HepG2 (cell line): ENCODE data around the gene CA9. TPM values are rescaled to one million over a fixed set of nuclear protein-coding genes. Genes with fewer than 3 reads are reported as not detected.

Source experiments
- AGO1 ChIP-seq: fragments of 200-400 bp; formaldehyde crosslinking; IDR thresholded peaks from 2 replicates; pipeline ENCODE4 v1.6.1; 2017; ENCODE audit warnings: mild to moderate bottlenecking, low read depth, low read length, moderate library complexity; ENCODE audit not compliant: poor library complexity, severe bottlenecking
- ATF7-NPFF ChIP-seq: sonication (generic); formaldehyde crosslinking; IDR thresholded peaks from 2 replicates; pipeline ENCODE4 v1.8.1; 2023; ENCODE audit warnings: mild to moderate bottlenecking, low read depth, missing genetic modification reagents, moderate library complexity
- FOXK1 ChIP-seq: sonication (generic); formaldehyde crosslinking; IDR thresholded peaks from 2 replicates; pipeline ENCODE4 v1.4.0; 2020; ENCODE audit warnings: low read depth, missing genetic modification reagents, borderline replicate concordance
- HHEX ChIP-seq: IDR thresholded peaks from 2 replicates; pipeline ENCODE4 v1.6.1; 2016; ENCODE audit warnings: control low read depth
- KDM1A ChIP-seq: IDR thresholded peaks from 2 replicates; pipeline ENCODE4 v1.6.1; 2016; ENCODE audit warnings: missing compliant biosample characterization
- KLF13 ChIP-seq: sonication (generic); formaldehyde crosslinking; IDR thresholded peaks from 2 replicates; pipeline ENCODE4 v1.4.0; 2020; ENCODE audit warnings: mild to moderate bottlenecking, missing genetic modification reagents
- MED1 ChIP-seq: sonication (generic); formaldehyde crosslinking; IDR thresholded peaks from 2 replicates; pipeline ENCODE4 v1.4.0; 2020; ENCODE audit warnings: missing genetic modification reagents
- NBN ChIP-seq: fragments of 450-650 bp; conservative IDR thresholded peaks from 2 replicates; pipeline ENCODE4 v1.6.1; 2017
- ZFX ChIP-seq: sonication (generic); formaldehyde crosslinking; IDR thresholded peaks from 2 replicates; pipeline ENCODE4 v1.4.0; 2020; ENCODE audit warnings: mild to moderate bottlenecking, low read depth, missing genetic modification reagents, moderate library complexity
- ZNF264 ChIP-seq: sonication (generic); formaldehyde crosslinking; IDR thresholded peaks from 2 replicates; pipeline ENCODE4 v1.4.0; 2020; ENCODE audit warnings: missing genetic modification reagents
- ZNF460 ChIP-seq: sonication (generic); formaldehyde crosslinking; IDR thresholded peaks from 2 replicates; pipeline ENCODE4 v1.5.1; 2020; ENCODE audit warnings: missing genetic modification reagents, mild to moderate bottlenecking, borderline replicate concordance
- ZNF569 ChIP-seq: sonication (generic); formaldehyde crosslinking; IDR thresholded peaks from 2 replicates; pipeline ENCODE4 v1.5.0; 2020; ENCODE audit warnings: mild to moderate bottlenecking, missing genetic modification reagents, moderate library complexity, borderline replicate concordance
- ZNF839 ChIP-seq: sonication (generic); formaldehyde crosslinking; IDR thresholded peaks from 2 replicates; pipeline ENCODE4 v1.4.0; 2020; ENCODE audit warnings: missing genetic modification reagents, mild to moderate bottlenecking, borderline replicate concordance
- polyA plus RNA-seq, 8 experiments: library from polyadenylated mRNA; depleted of rRNA in 3 of 8; stranded (reverse) in 7 of 8; unstranded in 1 of 8; fragments of >200 nt; fragmentation: Illumina TruSeq in 4 of 8; extraction: Trizol in 4 of 8; gene quantifications; 2 replicates each; pipeline versions ENCODE4 v1.2.1 to v1.2.3, GENCODE V29; 2011 to 2016; ENCODE audit warnings: low read depth in 4 of 8, missing spikeins in 1 of 8, mixed read lengths in 1 of 8; ENCODE audit not compliant: insufficient read depth in 1 of 8
- total RNA-seq, 5 experiments: library from RNA; depleted of rRNA; stranded (reverse); fragments of >200 nt; fragmentation: Illumina TruSeq; extraction: Trizol; gene quantifications; 2 replicates each; pipeline ENCODE4 v1.2.3, GENCODE V29; 2016; ENCODE audit warnings: low read depth in 1 of 5
- TF ChIP-seq, protein P1 (sequence below): sonication (generic); formaldehyde crosslinking; IDR thresholded peaks from 2 replicates; pipeline ENCODE4 v1.5.1; 2020; ENCODE audit warnings: mild to moderate bottlenecking, missing genetic modification reagents, borderline replicate concordance
- TF ChIP-seq, protein P2 (sequence below): sonication (generic); formaldehyde crosslinking; IDR thresholded peaks from 2 replicates; pipeline ENCODE4 v1.5.0; 2020; ENCODE audit warnings: mild to moderate bottlenecking, missing genetic modification reagents
- TF ChIP-seq, protein P3 (sequence below): sonication (generic); formaldehyde crosslinking; conservative IDR thresholded peaks from 2 replicates; pipeline ENCODE4 v1.4.0; 2020; ENCODE audit warnings: mild to moderate bottlenecking, missing genetic modification reagents, moderate library complexity
- TF ChIP-seq, protein P4 (sequence below): sonication (generic); formaldehyde crosslinking; IDR thresholded peaks from 2 replicates; pipeline ENCODE4 v1.5.1; 2020; ENCODE audit warnings: missing genetic modification reagents, mild to moderate bottlenecking, borderline replicate concordance
- TF ChIP-seq, protein P5 (sequence below): sonication (generic); formaldehyde crosslinking; IDR thresholded peaks from 2 replicates; pipeline ENCODE4 v1.4.0; 2020; ENCODE audit warnings: missing genetic modification reagents

CA9 gene
- total and polyA plus RNA-seq, 2 of the 13 experiments (the other 11 are each of a cell fraction or from before 2014, with no cell fraction given): 0.13 to 152 TPM

DNA sequence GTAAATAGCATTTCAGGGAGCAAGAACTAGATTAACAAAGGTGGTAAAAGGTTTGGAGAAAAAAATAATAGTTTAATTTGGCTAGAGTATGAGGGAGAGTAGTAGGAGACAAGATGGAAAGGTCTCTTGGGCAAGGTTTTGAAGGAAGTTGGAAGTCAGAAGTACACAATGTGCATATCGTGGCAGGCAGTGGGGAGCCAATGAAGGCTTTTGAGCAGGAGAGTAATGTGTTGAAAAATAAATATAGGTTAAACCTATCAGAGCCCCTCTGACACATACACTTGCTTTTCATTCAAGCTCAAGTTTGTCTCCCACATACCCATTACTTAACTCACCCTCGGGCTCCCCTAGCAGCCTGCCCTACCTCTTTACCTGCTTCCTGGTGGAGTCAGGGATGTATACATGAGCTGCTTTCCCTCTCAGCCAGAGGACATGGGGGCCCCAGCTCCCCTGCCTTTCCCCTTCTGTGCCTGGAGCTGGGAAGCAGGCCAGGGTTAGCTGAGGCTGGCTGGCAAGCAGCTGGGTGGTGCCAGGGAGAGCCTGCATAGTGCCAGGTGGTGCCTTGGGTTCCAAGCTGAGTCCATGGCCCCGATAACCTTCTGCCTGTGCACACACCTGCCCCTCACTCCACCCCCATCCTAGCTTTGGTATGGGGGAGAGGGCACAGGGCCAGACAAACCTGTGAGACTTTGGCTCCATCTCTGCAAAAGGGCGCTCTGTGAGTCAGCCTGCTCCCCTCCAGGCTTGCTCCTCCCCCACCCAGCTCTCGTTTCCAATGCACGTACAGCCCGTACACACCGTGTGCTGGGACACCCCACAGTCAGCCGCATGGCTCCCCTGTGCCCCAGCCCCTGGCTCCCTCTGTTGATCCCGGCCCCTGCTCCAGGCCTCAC, at the start of gene CA9 (continued):
- TF ChIP-seq, protein P1, sequence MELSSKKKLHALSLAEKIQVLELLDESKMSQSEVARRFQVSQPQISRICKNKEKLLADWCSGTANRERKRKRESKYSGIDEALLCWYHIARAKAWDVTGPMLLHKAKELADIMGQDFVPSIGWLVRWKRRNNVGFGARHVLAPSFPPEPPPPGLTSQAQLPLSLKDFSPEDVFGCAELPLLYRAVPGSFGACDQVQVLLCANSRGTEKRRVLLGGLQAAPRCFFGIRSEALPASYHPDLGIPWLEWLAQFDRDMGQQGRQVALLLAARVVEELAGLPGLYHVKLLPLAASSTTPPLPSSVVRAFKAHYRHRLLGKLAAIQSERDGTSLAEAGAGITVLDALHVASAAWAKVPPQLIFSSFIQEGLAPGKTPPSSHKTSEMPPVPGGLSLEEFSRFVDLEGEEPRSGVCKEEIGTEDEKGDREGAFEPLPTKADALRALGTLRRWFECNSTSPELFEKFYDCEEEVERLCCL (CRISPR knock-in tag): peak; percentile 65; the same call in 1 of the 2 replicates
- TF ChIP-seq KDM1A (CRISPR knock-in tag): no peak
- TF ChIP-seq, protein P2, sequence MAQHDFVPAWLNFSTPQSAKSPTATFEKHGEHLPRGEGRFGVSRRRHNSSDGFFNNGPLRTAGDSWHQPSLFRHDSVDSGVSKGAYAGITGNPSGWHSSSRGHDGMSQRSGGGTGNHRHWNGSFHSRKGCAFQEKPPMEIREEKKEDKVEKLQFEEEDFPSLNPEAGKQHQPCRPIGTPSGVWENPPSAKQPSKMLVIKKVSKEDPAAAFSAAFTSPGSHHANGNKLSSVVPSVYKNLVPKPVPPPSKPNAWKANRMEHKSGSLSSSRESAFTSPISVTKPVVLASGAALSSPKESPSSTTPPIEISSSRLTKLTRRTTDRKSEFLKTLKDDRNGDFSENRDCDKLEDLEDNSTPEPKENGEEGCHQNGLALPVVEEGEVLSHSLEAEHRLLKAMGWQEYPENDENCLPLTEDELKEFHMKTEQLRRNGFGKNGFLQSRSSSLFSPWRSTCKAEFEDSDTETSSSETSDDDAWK (CRISPR knock-in tag): no peak
- no peak for TF ChIP-seq NBN
- no peak for TF ChIP-seq ZNF460
- TF ChIP-seq MED1 (CRISPR knock-in tag): 0 out of 2 replicates have a peak, but pooled peaks have one; percentile 18
- no peak for TF ChIP-seq KLF13 (CRISPR knock-in tag)
- TF ChIP-seq, protein P3, sequence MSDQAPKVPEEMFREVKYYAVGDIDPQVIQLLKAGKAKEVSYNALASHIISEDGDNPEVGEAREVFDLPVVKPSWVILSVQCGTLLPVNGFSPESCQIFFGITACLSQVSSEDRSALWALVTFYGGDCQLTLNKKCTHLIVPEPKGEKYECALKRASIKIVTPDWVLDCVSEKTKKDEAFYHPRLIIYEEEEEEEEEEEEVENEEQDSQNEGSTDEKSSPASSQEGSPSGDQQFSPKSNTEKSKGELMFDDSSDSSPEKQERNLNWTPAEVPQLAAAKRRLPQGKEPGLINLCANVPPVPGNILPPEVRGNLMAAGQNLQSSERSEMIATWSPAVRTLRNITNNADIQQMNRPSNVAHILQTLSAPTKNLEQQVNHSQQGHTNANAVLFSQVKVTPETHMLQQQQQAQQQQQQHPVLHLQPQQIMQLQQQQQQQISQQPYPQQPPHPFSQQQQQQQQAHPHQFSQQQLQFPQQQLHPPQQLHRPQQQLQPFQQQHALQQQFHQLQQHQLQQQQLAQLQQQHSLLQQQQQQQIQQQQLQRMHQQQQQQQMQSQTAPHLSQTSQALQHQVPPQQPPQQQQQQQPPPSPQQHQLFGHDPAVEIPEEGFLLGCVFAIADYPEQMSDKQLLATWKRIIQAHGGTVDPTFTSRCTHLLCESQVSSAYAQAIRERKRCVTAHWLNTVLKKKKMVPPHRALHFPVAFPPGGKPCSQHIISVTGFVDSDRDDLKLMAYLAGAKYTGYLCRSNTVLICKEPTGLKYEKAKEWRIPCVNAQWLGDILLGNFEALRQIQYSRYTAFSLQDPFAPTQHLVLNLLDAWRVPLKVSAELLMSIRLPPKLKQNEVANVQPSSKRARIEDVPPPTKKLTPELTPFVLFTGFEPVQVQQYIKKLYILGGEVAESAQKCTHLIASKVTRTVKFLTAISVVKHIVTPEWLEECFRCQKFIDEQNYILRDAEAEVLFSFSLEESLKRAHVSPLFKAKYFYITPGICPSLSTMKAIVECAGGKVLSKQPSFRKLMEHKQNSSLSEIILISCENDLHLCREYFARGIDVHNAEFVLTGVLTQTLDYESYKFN (CRISPR knock-in tag): peak; percentile 59
- TF ChIP-seq, protein P4, sequence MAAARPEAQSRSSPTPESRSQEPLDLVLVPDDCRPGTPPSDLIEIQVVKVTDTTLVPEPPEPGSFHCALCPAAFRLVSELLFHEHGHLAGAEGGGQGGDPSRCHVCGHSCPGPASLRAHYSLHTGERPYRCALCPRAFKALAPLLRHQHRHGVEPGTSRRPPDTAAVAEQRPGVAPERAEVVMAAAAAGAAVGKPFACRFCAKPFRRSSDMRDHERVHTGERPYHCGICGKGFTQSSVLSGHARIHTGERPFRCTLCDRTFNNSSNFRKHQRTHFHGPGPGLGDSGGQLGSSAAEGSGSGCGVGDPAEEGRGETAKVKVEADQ (CRISPR knock-in tag): 0 out of 2 replicates have a peak, but pooled peaks have one; percentile 60
- 0 out of 2 replicates have a peak, but pooled peaks have one; percentile 66 for TF ChIP-seq ZNF569
- no peak for TF ChIP-seq ATF7-NPFF (CRISPR knock-in tag)
- no peak for TF ChIP-seq ZNF264
- no peak for TF ChIP-seq HHEX (CRISPR knock-in tag)
- TF ChIP-seq AGO1: no peak
- TF ChIP-seq FOXK1: no peak
- TF ChIP-seq ZFX (CRISPR knock-in tag): peak; percentile 56
- TF ChIP-seq, protein P5, sequence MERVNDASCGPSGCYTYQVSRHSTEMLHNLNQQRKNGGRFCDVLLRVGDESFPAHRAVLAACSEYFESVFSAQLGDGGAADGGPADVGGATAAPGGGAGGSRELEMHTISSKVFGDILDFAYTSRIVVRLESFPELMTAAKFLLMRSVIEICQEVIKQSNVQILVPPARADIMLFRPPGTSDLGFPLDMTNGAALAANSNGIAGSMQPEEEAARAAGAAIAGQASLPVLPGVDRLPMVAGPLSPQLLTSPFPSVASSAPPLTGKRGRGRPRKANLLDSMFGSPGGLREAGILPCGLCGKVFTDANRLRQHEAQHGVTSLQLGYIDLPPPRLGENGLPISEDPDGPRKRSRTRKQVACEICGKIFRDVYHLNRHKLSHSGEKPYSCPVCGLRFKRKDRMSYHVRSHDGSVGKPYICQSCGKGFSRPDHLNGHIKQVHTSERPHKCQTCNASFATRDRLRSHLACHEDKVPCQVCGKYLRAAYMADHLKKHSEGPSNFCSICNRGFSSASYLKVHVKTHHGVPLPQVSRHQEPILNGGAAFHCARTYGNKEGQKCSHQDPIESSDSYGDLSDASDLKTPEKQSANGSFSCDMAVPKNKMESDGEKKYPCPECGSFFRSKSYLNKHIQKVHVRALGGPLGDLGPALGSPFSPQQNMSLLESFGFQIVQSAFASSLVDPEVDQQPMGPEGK (CRISPR knock-in tag): peak; percentile 37; the same call in 1 of the 2 replicates
- 0 out of 2 replicates have a peak, but pooled peaks have one; percentile 39 for TF ChIP-seq ZNF839 (CRISPR knock-in tag)
